HG03439 (cell line): ENCODE results near the gene PADI2.

Experiments used
- ATAC-seq: cut with Tn5 transposase; IDR thresholded peaks from one replicate; pipeline ENCODE4 v1.9.1; 2021; ENCODE audit warnings: mild to moderate bottlenecking, moderate library complexity; ENCODE audit not compliant: unreplicated experiment

PADI2 gene

DNA sequence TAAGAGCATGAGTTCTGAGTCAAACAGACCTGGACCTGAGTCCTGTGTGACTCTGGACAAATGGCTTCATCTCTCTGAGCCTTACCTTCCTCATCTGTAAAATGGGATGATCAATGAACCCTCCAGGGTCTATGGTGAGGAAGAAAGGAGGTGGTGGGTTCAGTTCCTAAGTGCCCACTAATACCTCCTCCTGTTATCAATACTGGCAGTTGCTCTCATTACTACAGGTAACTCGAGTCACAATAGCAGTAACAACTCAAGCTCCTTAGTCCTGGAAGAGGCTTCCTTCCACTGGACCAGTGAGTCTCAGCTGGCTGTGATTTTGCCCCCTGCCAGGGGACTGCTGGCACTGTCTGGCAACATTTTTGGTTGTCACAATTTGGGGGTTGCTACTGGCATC lies 2.6 kb downstream of the PADI2 start:
- no peak for ATAC-seq

DNA sequence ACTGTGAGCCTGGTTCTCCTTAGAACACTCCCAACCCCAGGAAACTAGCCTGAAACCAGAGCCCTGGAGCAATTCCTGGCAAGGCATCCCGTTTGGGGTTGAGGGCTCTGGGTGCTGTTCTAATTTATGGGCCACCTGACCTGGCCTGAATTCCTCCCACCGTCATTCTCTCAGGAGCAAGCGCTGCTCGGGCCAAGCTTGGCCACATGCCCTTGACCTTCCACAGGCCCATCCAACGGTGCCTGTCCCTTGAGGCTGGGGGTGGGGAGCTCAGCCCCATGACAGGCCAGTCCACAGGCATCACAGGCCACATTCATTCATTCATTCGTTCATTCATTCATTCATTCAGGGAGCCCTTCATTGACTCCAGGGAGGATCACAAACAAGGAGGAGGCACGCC lies 5.3 kb downstream of the PADI2 start:
- ATAC-seq: no peak

- ATAC-seq: no peak
These were observed 6.6 kb downstream of the PADI2 start for GRCh38 chr1:17112496-17113236.

GRCh38 chr1:17112076-17112475 lies 7.2 kb downstream of the PADI2 start:
- no peak for ATAC-seq

- no peak for ATAC-seq
These were observed 8.7 kb downstream of the PADI2 start for GRCh38 chr1:17110555-17110926.

DNA sequence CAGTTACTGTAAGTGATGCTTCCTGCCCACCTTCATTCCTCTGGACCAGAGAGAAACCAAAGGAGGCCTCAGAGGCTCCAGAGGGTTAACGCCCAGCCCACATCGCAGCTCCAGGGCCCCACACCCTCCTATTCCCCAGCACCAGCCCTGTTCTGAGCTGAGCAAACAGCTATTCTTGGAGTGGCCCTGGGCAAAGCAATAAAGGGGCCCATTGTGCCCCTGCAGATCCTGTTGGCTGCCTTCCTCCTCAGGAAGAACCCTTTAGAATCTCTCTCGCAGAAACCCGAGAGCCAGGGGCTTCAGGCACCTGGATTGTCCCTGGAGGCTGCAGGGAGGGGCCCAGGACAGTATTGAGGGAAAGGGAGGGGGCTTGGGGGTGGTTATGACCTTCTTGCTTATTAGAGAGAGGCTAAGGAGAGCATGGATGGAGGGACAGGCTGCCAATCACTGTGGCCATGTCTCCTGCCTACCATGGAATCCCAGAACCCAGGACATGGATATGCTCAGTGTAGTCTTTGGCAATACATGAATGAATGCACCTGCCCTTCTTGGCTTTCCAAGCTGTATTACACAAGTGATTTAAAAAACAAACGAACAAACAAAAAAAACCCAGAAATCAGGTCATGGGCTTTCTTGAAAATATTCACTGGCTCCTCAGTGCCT lies 9.2 kb downstream of the PADI2 start:
- ATAC-seq: no peak

GRCh38 chr1:17108786-17109185 lies 10.5 kb downstream of the PADI2 start:
- no peak for ATAC-seq

GRCh38 chr1:17108360-17108759 lies 10.9 kb downstream of the PADI2 start:
- ATAC-seq: no peak

GRCh38 chr1:17104782-17105181 lies 14.5 kb downstream of the PADI2 start:
- ATAC-seq: no peak

- ATAC-seq: no peak
These were observed 17.0 kb downstream of the PADI2 start for GRCh38 chr1:17102232-17102631.

- ATAC-seq: no peak
These were observed 18.0 kb downstream of the PADI2 start for GRCh38 chr1:17101261-17101660.

- peak; percentile 51 for ATAC-seq
These were observed 19.5 kb downstream of the PADI2 start for GRCh38 chr1:17099616-17100340.

DNA sequence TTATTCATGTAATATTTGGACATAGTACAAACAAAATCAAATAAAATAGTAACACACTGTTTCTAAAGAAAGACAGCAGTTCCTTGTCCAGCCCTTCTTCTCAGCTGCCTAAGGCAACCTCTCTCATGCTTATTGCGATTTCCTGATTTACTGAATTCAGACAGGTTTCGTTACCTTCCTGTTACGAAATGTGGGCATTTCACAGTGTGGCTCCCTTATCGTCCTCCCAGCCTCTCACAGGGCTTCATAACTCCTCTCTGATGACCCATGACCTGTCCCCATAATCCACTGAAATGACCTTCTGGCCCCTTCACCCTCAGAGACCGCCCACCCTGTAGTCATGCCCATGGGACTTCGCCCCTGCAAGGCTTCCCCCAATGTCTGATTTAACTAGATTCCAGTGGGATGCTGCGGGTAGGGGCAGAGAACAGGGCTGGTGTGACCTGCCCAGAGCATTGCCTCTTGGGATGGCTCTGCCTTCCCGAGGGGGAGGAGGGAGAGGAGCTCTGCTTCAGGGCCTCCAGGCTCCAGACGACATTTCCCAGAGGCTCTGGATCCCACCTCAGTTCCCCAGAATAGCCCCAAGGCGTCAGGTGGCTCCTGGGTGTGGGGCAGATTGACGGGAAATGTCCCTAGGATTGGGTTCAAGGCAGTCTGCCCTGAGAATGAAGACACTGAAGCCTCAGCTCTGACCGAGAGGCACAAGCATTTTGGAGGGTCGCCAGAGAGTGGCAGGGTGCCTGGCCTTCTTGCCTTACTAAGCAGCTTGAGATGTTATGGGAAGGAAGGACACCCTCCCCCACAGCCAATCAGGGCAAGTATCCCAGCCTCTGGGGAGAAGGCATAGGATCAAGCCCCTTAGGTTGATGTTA lies 20.6 kb downstream of the PADI2 start:
- no peak for ATAC-seq

DNA sequence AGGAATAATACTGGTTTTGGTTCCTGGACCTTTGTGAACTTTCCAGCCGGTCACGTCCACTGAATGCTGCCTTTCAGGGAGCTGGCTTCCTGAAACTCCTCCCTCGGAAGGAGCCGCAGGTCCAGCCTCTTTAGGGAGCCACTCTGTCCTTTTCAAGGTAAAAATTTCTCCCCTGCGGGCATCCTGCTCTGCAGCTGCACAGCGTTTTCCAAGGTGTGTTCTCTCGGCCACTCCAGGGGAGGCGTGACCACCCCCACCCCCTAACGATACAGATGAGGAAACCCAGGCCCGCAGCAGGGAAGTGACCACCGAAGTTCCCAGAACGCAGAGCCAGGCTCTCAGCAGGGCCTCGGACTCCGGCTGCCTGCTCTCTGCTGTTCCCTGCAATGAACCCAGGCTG lies 21.5 kb downstream of the PADI2 start:
- no peak for ATAC-seq

GRCh38 chr1:17097147-17097546 lies 22.1 kb downstream of the PADI2 start:
- ATAC-seq: no peak

- ATAC-seq: no peak
These were observed 22.7 kb downstream of the PADI2 start for GRCh38 chr1:17096584-17096983.

DNA sequence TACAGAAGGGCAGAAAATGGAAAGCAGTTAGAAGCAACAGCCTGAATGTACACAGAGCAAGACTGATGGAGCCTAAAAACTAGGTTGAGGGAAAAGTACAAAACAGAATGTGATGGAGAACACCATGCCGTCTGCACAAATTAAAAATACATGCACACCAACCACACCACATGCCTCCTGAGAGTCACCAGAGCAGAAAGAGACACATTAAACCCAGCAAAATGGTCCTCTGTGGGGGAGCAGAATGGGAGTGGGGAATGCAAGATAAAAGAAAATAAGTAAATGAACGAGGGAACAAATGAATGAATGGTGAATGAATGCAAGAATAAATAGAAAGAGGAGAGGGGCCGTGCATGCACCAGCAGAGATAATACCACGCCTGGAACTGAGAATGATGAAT lies 24.1 kb downstream of the PADI2 start:
- ATAC-seq: no peak

GRCh38 chr1:17094664-17095063 lies 24.6 kb downstream of the PADI2 start:
- peak; percentile 51 for ATAC-seq

GRCh38 chr1:17093822-17094393 lies 25.3 kb downstream of the PADI2 start:
- ATAC-seq: no peak

DNA sequence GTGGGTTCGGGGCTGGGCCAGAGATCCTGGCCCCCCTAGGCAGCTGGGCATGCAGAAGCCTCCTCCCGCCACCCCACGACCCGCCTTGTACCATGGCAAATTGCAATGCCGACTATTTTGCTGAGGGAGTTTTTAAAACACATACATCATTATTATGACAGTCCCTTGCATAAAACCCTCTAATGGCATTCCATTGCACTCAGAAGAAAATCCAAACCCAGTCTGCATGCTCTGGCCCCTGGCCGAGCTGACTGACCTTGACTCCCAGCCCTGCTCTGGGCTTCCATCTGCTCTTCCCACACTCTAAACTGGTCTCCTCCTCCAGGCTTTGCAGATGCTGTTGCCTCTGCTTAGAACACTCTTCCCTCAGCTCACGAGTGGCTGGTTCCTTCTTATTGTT lies 28.0 kb downstream of the PADI2 start:
- ATAC-seq: no peak

DNA sequence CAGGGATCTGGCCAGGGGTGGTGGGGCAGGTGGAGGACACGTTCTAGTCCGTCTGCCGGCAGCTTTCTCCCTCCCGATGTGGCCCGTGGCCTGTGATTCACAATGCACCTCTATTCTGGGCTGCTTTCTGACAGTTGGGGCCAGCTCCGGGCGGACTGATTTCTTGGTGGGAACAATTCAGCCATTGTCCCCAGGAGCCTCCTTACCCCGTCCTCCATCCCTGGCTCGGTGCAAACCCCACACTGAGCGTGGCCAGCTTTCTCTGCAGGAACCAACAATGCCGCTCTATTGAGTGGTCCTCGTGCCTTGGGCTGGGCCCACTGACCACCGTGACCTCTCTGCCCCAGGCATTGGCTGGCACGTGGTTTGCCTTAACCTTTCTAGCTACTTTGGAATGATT lies 29.7 kb downstream of the PADI2 start:
- no peak for ATAC-seq
